GM12878 (cell line): ENCODE data around the gene AMBP.

ENCODE experiments used
- SP1 ChIP-seq: IDR thresholded peaks from one replicate; pipeline ENCODE4 v1.6.1; 2011; ENCODE audit warnings: low read depth, low read length
- TF ChIP-seq, protein P1 (sequence below): IDR thresholded peaks from 2 replicates; pipeline ENCODE4 v1.6.1; 2012; ENCODE audit warnings: low read depth, low read length, improper control_type of control experiment
- TF ChIP-seq, protein P2 (sequence below), 3 experiments: IDR thresholded peaks in 2 of 3; conservative IDR thresholded peaks in 1 of 3; 2 replicates each; pipeline ENCODE4 v1.5.1; 2011; ENCODE audit warnings: low read depth in 3 of 3, low read length in 3 of 3, mild to moderate bottlenecking in 3 of 3, control low read depth in 2 of 3, moderate library complexity in 2 of 3, inconsistent platforms in 1 of 3, mixed read lengths in 1 of 3; ENCODE audit not compliant: control insufficient read depth in 2 of 3, insufficient read depth in 1 of 3; ENCODE audit errors: extremely low read depth in 1 of 3

DNA sequence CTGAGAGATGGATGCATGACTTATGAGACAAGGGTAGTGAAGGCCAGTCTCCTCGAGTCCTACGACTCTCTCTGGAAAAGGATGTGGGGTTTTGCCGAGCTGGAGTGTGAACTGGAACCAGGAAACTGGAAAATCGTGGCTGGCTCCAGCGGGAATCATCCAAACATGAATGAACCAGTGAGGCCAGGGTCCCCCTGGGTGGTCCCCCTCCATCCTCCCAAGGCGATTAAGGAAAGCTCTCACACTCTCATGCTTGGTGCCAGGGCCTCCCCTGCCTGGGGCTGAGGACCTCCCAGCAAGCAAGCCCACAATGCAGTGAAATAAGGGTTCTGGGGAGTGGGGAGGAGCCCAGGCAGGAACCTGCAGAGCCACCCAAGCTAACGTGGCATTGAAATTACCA is 9.6 kb upstream of the AMBP start:
- TF ChIP-seq, protein P1, sequence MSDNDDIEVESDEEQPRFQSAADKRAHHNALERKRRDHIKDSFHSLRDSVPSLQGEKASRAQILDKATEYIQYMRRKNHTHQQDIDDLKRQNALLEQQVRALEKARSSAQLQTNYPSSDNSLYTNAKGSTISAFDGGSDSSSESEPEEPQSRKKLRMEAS = no peak
- TF ChIP-seq, protein P2, sequence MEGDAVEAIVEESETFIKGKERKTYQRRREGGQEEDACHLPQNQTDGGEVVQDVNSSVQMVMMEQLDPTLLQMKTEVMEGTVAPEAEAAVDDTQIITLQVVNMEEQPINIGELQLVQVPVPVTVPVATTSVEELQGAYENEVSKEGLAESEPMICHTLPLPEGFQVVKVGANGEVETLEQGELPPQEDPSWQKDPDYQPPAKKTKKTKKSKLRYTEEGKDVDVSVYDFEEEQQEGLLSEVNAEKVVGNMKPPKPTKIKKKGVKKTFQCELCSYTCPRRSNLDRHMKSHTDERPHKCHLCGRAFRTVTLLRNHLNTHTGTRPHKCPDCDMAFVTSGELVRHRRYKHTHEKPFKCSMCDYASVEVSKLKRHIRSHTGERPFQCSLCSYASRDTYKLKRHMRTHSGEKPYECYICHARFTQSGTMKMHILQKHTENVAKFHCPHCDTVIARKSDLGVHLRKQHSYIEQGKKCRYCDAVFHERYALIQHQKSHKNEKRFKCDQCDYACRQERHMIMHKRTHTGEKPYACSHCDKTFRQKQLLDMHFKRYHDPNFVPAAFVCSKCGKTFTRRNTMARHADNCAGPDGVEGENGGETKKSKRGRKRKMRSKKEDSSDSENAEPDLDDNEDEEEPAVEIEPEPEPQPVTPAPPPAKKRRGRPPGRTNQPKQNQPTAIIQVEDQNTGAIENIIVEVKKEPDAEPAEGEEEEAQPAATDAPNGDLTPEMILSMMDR (IDR thresholded peaks at IDR 0.05 in 2 of 3, conservative IDR thresholded peaks at IDR 0.05 in 1 of 3; ENCODE audit: control insufficient read depth in 2 of 3, extremely low read depth in 1 of 3, insufficient read depth in 1 of 3, low read depth in 3 of 3, low read length in 3 of 3) = no peak
- TF ChIP-seq SP1 = no peak
